Lung microvascular endothelial cell (primary cell): ENCODE measurements around the gene NRK. TPM values are rescaled to one million over a fixed set of nuclear protein-coding genes. Genes with fewer than 3 reads are reported as not detected.
"Not testable (repeated sequence)": the region's sequence is repeated elsewhere in the genome, so short reads cannot be mapped to it uniquely, and the experiment has no call there.

Experiments
- DNase-seq, 2 donors: peaks; one replicate each; pipeline versions ENCODE4 v3.0.0 to v3.0.0-alpha.2; 2010; ENCODE audit warnings: low read depth in 2 of 2
- total RNA-seq: library from RNA; depleted of rRNA; stranded (reverse); fragments of >200 nt; gene quantifications from 2 replicates; pipeline ENCODE4 v1.2.1, GENCODE V29; 2014

NRK gene
- total RNA-seq, 1 donor from 2014 or later: 0.20 TPM

DNA sequence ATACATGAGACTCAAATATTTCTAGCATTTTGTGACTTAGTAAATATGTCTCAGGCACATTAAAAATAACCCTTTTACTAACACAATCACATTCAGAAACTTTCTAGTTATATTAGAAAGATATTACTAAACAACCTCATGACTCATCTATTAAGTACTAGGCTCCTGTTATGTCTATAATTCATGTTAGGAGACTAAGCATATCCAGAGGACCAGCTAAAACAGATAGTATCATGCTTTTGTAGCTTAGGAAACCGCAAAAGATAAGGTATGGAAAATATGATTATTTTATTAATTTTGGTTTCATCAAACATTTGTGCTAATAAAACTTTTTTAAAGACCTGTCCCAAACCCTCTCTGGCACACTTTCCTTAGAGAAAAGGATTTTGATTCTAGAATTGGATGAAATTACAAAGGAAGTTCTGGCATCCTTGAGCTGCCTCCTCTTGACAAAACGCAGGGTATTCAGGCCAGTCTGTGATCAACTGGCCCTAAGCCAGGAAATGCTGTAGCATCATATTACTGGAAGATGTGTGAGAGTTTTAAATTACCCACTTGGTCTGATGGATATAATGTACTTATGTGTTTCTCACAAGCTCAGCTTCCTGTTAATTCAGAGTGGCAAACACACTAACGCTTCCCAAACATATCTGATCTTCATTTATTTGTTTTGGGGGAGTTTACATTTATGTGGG lies 60.4 kb downstream of the NRK start:
- peak in 1 of 2 donors; percentile 14 for DNase-seq

DNA sequence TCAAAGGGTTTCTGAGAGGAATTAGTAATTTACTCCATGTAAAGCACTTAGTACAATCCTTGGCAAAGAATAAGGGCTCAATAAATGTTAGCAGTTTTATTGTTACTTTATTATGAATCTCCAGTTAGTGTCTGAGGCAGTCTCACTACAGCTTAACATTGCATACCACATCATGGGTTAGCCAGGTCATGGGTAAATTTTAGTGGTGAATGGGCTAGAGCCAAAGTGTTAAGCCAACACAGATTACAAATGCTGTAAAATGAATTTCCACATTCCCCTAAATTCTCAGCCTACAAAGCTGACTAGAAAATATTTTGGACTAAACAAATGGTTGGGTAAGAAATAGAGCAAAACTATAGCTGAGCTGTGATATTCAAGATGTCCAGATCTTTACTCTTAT lies 72.4 kb downstream of the NRK start:
- no peak for DNase-seq

DNA sequence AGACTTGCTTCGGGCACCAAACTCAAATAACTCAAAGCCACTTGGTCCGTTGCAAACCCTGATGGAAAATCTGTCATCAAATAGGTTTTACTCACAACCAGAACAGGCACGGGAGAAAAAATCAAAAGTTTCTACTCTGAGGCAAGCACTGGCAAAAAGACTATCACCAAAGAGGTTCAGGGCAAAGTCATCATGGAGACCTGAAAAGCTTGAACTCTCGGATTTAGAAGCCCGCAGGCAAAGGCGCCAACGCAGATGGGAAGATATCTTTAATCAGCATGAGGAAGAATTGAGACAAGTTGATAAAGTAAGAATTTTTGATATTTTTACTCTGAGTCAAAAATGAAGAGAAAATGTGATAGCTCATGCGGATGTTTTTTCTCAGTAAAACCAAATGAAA lies 87.2 kb downstream of the NRK start:
- DNase-seq: no peak

DNA sequence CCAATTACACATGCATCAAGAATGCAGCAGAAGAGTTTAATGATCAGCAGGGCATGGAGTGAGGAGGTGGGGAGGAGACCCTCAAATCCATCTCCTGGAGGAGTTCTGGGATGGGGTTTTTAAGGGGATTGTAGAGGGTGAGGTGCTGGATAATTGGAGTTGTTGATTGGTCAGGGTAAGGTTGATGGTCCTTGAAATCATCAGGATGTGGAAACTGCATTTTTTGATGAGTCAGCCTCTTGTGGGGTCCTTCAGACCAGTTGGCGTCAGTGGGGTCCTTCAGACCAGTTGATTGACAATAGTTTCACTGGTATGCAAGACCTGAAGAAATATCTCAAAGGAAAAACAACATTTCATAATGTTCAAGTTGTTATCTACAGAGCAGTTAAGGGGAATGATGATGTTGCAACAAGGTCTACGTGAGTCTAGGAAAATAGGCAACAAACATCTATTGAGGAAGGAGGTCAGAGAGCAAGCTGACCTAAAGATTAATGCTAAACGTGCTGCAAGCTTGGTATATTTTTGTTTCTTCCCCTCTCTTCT lies 88.3 kb downstream of the NRK start:
- no peak for DNase-seq

DNA sequence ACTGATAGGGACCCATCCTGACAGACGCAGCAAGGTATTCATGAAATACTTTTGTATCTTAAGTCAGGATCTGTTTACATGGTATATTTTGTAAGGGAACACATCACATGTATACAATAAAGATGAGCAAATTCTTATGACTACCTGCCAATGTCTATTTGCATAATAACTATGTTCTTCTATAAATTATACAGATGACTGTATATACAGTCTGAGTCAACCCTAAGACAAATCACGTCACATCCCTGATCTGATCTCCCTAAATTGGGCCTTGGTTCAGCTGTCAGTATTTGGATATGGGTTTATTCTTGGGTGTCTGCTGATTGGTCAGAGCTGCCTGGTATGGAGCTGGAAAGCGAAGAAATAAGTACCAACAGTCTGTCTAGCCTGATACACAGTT lies 122.9 kb downstream of the NRK start:
- DNase-seq: no peak

DNA sequence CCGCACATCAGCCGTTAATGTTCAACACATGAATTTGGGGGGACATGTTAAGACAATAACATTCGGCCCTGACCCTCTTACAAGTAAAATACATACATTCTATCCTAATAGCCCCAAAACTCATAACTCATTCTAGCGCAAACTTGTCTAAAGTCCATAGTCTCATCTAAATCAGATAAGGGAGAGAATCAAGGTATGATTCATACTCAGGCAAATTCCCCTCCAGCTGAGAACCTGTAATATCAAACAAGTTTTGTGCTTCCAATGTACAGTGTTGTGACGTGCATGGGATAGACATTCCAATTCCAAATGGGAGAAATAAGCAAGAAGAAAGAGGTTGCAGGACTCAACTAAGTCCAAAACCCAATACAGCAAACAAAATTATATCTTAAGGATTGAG lies 147.1 kb downstream of the NRK start:
- no peak for DNase-seq

DNA sequence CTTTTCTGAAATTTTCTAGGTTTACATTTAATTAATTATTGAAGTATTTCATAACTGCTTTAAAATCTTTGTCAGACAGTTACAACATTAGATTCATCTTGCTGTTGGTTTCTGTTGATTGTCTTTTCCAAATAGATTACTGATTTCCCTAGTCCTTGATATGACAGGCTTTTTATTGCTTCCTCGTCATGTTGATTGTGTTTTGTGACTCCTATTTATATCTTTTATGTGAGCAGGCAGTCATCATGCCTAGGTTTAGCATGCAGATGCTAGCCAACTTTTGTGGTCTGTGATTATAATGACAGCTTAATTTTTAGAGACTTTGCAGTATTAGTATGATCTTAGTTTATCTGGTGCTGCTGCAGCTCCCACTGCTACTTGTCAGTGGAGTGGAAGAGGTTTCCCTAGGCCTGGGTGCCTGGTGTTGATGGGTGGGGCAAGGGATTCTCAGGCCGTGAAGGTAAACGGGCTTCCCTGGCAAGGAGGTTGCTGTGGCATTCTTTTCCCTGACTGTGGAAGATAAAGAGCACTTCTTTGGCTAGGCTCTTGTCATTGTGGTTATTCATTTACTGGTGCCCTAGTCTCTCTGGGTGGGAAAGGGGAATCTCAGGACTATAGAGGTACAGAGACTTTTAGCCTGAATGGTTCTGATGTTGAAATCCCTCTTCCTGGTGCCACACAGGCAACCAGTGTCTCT lies 150.5 kb downstream of the NRK start:
- DNase-seq: no peak

DNA sequence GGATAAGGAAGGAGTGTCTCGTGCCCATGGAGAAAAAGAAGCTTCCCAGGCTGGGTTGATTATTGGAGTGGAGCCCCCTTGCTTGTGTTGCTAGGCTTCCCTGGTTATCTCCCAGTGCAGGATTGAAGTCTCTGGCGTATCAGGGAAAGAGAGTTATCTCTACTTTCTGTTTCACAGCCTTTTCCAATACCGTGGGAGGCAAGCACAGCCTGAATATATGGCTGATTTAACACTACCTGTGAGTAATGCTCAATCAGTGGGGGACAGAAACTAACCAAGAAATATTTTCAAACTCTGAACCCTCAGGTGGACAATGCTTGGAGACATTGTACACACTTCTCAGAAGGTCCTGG lies 151.0 kb downstream of the NRK start:
- DNase-seq: no peak

DNA sequence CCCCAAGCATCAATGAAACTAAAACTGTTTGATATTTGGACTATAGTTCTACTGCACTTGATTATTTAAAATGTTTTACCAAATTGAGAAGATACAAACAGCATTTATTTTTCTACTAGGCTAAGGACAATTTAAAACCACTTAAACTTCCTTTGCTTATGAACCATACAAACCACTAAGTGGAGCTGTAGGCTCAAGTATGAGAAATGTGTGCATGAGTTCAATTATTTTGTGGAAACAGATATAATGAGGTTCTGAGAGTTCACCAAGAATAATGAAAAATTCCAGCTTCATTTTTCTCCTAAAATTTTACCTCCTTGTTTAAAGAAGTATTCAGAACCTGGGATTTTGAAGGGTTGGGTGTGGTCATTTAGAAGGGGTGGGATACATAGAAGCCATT lies 153.0 kb downstream of the NRK start:
- peak; percentile 1 to 2 for DNase-seq

DNA sequence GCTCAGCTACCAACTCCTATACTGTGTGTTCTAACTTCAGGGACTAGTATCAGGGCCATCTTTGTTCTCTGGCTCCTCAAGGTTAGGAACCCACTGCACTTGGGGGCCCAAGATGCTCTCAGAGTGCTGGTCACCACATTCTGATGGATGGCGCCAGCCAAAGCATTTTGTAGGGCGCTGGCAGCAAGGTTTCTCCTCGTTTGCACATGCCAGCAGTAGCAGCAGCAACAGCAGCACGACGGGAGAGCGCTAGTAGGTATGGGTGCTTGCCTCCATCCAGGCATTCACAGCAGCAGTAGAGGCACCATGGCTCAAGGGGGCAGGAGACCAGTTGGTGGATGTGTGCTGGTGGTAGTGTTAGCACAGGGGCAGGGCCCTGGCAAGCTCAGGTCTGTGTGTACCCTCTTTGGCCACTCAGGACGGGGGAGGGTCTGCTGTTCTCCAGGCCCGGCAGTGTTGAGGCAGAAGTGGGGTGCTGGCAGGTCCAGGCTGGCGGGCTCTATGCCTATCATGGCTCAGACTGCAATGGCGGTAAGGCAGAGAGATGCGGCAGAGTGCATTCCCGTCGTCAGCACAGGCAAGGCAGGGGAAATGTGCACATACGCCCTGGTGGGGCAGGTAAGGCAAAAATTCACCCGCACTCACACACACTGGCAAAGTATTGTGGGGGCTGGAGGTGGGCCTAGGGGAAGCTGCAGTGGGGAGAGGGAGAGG lies 159.6 kb downstream of the NRK start:
- no peak for DNase-seq

DNA sequence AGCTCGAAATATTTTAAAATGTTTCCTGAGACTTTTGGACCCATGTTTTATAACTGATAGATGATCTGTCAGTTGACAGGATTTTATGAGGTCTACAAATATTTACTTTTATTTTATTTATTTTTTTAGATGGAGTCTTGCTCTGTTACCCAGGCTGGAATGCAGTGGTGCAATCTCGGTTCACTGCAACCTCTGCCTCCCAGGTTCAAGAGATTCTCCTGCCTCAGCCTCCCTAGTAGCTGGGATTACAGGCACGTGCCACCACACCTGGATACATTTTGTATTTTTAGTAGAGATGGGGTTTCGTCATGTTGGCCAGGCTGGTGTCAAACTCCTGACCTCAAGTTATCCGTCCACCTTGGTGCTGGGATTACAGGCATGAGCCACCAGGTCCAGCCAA lies 166.1 kb downstream of the NRK start:
- not testable (repeated sequence) for DNase-seq

DNA sequence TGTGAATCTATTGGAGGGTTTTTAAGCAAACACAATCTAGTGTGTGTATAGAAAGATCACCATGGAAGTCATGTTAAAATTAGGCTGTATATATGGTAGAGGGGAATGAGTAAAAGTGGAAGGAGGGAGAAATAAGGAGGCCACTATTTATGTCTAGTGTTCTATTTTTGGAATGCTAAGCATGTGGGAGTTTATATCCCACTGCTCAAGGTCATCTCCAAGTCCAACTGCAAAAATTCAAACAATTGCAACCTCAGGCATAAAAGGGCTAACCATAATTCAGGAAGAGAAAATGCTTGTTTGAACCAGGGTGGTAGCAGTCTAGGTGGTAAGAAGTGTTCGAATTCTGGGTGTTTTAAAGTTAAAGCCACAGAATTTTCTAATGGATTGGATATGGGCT lies 177.0 kb downstream of the NRK start:
- no peak for DNase-seq

DNA sequence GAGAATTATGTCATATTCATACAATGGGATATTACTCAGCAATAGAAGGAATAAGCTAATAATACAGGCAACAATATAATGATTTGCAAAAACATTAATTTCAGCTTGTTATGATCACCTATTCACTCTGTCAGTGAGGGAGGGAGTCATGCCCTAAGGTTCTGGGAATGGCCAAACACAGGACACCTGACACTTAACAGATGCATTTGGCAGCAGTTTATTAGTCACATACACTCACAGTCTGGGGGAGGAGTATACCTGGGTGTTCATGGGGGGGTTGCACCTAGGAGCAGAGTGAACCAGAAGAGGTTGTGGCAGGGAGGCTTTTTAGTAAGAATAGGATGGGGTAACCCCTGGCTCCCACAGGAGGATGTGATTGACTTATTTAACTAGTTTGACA lies 177.9 kb downstream of the NRK start:
- DNase-seq: no peak

DNA sequence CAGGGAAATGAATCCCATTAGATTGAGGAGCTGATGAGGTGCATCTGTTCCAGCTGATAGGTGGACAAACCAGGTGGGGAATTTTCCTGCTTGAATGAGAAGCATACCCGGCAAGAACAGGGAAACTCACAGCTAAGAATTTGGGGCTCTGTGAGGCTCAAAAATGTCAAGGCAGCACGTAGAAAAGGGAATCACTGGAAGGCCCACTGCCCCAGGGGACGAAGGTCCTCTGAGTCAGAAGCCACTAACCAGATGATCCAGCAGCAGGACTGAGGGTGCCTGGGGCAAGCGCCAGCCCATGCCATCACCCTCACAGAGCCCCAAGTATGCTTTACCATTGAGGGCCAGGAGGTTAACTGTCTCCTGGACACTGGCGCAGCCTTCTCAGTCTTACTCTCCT lies 178.3 kb downstream of the NRK start:
- not testable (repeated sequence) for DNase-seq

DNA sequence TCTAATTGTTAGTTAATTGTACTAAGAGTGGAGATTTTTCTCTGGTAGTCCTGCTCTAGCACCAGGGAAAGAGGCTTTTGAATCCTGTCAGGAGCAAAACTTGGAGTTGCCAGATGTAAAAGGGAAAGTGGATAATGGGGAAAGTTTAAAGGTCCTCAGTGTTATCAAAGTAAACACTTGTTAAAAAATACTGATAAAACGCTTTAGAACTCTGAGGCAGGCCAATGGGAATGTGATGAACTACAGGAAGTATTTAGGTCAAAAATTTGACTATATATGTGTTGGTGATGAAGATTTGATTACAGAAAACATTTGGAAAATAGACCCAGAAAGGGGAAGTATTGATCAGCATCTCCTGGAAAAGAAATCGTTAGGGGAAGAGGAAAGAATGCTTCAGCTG lies 183.3 kb downstream of the NRK start:
- no peak for DNase-seq

DNA sequence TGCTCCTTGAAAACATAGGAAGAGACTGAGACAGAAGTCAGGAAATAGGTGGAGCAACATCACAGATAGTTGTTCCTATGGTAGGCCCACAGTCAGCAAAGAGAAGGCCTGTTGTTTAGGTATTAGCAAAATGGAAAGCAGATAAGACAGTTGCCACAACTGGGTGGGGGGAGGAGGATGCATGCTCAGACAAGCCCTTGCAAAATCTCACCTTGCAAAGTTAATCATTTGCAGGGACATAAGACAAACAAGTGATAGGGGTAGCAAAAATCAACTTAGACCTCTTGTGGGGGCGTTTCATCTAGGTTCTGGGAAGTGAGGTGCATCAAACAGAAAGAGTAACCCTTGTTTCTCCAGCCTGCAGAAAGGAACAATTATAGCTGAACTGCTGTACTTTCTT lies 185.5 kb downstream of the NRK start:
- no peak for DNase-seq

Other genes starting within 250 kb of the NRK start
- gene SERPINA7, start 216.2 kb downstream of the NRK start, total RNA-seq: not detected in 2 replicates